ENCODE measurements around the gene HAPLN3.

DNA sequence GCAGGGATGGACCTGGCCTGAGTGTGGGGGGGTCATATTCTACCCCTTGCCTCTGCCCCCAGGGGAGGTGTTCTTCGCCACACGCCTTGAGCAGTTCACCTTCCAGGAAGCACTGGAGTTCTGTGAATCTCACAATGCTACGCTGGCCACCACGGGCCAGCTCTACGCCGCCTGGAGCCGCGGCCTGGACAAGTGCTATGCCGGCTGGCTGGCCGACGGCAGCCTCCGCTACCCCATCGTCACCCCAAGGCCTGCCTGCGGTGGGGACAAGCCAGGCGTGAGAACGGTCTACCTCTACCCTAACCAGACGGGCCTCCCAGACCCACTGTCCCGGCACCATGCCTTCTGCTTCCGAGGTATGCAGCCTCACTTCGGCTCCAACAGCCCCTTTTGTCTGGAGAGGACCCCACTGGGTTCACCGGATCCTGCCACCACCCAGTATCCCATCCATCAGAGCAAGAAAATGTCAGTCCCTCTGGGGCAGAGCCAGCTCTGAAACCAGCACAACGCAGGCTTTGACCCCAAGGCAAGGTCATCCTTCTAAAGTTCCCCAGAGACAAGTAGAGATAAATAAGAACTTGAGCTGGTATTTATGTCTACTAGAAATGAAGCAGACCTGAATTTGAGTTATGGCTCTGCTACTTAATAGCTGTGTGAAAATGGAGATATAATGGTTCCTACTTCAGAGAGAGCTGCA is 45.8 kb downstream of the HAPLN3 start:
- TF ChIP-seq EZH2 (IDR thresholded peaks at IDR 0.05; ENCODE audit: insufficient read depth, poor library complexity, severe bottlenecking): no peak
- no peak for TF ChIP-seq EZH2phosphoT487 (IDR thresholded peaks at IDR 0.05; ENCODE audit: insufficient read depth, low read depth)
